Smooth muscle cell (in vitro differentiated cells): ENCODE results near the gene GAREM1. TPM values are rescaled to one million over a fixed set of nuclear protein-coding genes. Genes with fewer than 3 reads are reported as not detected.

Source experiments
- DNase-seq: peaks from one replicate; lab custom pipeline; 2025; ENCODE audit not compliant: unreplicated experiment; lab: John Stamatoyannopoulos, UW
- H2AFZ ChIP-seq: fragments of 200-600 bp; sonication (generic); 2 replicates; pipeline ENCODE4 v1.6.0; 2016; ENCODE audit warnings: antibody characterized with exemption, low read depth, mild to moderate bottlenecking
- H3F3A ChIP-seq: fragments of 200-600 bp; sonication (generic); 2 replicates; pipeline ENCODE4 v1.6.0; 2017; ENCODE audit warnings: antibody characterized with exemption, low read depth
- H3K27ac ChIP-seq: fragments of 200-600 bp; sonication (generic); 2 replicates; pipeline ENCODE4 v1.5.1; 2016; ENCODE audit warnings: low read depth, mild to moderate bottlenecking
- H3K27me3 ChIP-seq: fragments of 200-600 bp; sonication (generic); 2 replicates; pipeline ENCODE4 v1.6.1; 2016; ENCODE audit warnings: low read depth, mild to moderate bottlenecking
- H3K36me3 ChIP-seq: fragments of 200-600 bp; sonication (generic); 2 replicates; pipeline ENCODE4 v1.5.1; 2016; ENCODE audit warnings: low read depth
- H3K4me1 ChIP-seq: fragments of 200-600 bp; sonication (generic); 2 replicates; pipeline ENCODE4 v1.5.1; 2016; ENCODE audit warnings: low read depth
- H3K4me2 ChIP-seq: fragments of 200-600 bp; sonication (generic); 2 replicates; pipeline ENCODE4 v1.6.0; 2016; ENCODE audit warnings: mild to moderate bottlenecking
- H3K4me3 ChIP-seq: fragments of 200-600 bp; sonication (generic); 2 replicates; pipeline ENCODE4 v1.5.1; 2016; ENCODE audit warnings: mild to moderate bottlenecking
- H3K79me2 ChIP-seq: fragments of 200-600 bp; sonication (generic); 2 replicates; pipeline ENCODE4 v1.6.0; 2016; ENCODE audit warnings: low read depth, mild to moderate bottlenecking
- H3K9ac ChIP-seq: fragments of 200-600 bp; sonication (generic); 2 replicates; pipeline ENCODE4 v1.6.0; 2016; ENCODE audit warnings: low read depth
- H3K9me3 ChIP-seq: fragments of 200-600 bp; sonication (generic); replicated peaks from 2 replicates; pipeline ENCODE4 v1.5.1; 2016; ENCODE audit warnings: low read depth
- H4K20me1 ChIP-seq: fragments of 200-600 bp; sonication (generic); 2 replicates; pipeline ENCODE4 v1.6.0; 2016; ENCODE audit warnings: low read depth
- CTCF ChIP-seq: fragments of 200-600 bp; sonication (generic); IDR thresholded peaks from 2 replicates; pipeline ENCODE4 v1.5.1; 2017; ENCODE audit warnings: borderline replicate concordance, mild to moderate bottlenecking, antibody characterized with exemption; ENCODE audit not compliant: insufficient read depth, poor library complexity, severe bottlenecking
- WGBS: methylation state at CpG from one replicate; pipeline ENCODE4 v1.1.7; 2016; ENCODE audit warnings: low lambda C conversion rate; 5-methylcytosine and 5-hydroxymethylcytosine counted together
- polyA plus RNA-seq: library from polyadenylated mRNA; unstranded; fragments of >200 nt; fragmentation: Nextera tagmentation; extraction: Ambion mirVana; gene quantifications from 2 replicates; pipeline ENCODE4 v1.2.1, GENCODE V29; 2016
- total RNA-seq: library from RNA; depleted of rRNA; stranded (reverse); fragments of >200 nt; gene quantifications from 2 replicates; pipeline ENCODE4 v1.2.3, GENCODE V29; 2014

The GAREM1 gene
- total and polyA plus RNA-seq, 2 experiments from 2014 or later, result 0.33 to 13.4 TPM

- no peak for DNase-seq
- Histone ChIP-seq H3K79me2 (no peaks in the 10 kb centered on the region), H3K4me3 (no peak overlapping the region), H4K20me1 (no peaks in the 10 kb centered on the region), H3K4me2 (no peak overlapping the region), H3K9ac (no peak overlapping the region), H3K27me3 (no peaks in the 10 kb centered on the region), H3K9me3 (no peaks in the 10 kb centered on the region), H3K27ac (peak overlapping the region; percentile 25), H3F3A (peaks cover 8% of the 10 kb centered on the region), H3K4me1 (no peaks in the 10 kb centered on the region), H2AFZ (no peak overlapping the region), H3K36me3 (no peaks in the 10 kb centered on the region)
- TF ChIP-seq CTCF, result no peak
Observed at GRCh38 chr18:32368170-32368569, 102.5 kb downstream of the GAREM1 start.

DNA sequence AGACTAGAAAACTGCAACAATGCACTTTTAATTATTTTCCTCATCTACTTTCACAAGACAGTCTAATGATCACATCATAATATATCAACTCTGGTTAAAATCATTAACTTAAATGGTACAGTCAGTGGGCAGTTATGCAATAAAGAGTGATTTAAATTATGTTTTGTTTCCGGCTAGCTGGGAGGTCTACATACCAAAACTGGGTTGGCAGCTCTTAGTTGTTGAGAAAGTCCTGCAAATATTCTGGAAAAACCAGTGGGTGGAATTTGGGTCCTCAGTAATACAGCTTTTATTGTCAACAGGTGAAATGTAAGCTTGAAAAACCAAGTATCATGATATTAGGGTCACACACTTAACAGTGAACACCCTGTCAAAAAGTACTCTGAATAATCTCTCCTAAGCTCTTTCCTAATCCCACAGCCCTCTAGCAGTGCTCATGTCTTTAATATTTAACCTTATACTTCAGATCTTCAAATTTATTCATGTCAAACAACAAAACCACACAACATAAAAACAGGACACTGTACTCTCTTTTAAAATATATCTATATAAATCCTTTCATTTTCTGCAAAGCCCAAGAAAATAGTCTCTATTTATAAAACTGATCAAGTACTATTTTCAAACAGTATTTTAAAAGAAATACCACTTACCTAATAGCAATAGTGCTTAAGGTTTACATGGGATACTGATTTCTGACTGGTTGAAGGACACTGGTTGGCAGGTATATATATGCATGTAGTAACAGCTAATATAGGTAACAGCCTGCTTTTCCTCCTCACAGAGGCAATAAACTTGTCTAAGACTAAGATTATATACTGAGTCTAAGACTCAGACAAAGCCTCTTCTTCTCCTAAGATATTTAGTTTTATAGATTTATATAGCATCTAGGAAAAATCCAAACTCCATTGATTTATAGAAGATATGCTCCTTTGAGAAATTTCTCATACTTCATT lies 103.8 kb downstream of the GAREM1 start:
- 72% methylated on average over 1 of the region's 1 CpG for whole genome bisulfite sequencing
- Histone ChIP-seq H4K20me1 (no peaks in the 10 kb centered on the region), H3K4me2 (no peak overlapping the region), H3K9ac (no peak overlapping the region), H2AFZ (no peak overlapping the region), H3K36me3 (no peaks in the 10 kb centered on the region), H3K9me3 (no peaks in the 10 kb centered on the region), H3K27ac (no peak overlapping the region), H3K4me1 (no peaks in the 10 kb centered on the region), H3F3A (peaks cover 8% of the 10 kb centered on the region), H3K79me2 (no peaks in the 10 kb centered on the region), H3K4me3 (no peak overlapping the region), H3K27me3 (no peaks in the 10 kb centered on the region)
- no peak for TF ChIP-seq CTCF
- no peak for DNase-seq

DNA sequence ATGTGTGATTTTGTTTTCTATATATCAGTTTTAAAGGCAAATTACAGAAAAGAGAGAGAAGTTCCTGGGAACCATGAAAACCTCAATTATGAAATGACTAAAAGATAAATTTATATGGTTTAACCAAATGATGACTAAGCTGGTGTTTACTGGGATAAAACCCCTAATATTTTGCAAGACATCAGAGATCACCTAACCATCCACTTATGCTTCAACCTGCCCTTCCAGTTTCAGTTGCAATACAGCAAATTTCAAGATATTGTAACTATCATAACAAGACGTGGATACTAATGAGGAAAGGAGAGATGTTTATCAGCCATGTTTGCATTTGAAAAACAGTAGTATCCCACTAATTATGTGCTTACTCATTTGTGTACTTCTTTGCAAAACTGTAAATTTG lies 108.2 kb downstream of the GAREM1 start:
- H3K27me3 ChIP-seq, result no peaks in the 10 kb centered on the region
- H3K9ac ChIP-seq, result no peak overlapping the region
- no peaks in the 10 kb centered on the region for H3K79me2 ChIP-seq
- H3F3A ChIP-seq, result no peaks in the 10 kb centered on the region
- no peak overlapping the region for H2AFZ ChIP-seq
- no peak overlapping the region for H3K4me3 ChIP-seq
- H4K20me1 ChIP-seq, result no peaks in the 10 kb centered on the region
- H3K4me1 ChIP-seq, result no peaks in the 10 kb centered on the region
- 65% methylated on average over 1 of the region's 1 CpG for WGBS
- DNase-seq, result no peak
- no peak for TF ChIP-seq CTCF
- H3K36me3 ChIP-seq, result no peaks in the 10 kb centered on the region
- no peak overlapping the region for H3K27ac ChIP-seq
- H3K9me3 ChIP-seq, result no peaks in the 10 kb centered on the region
- H3K4me2 ChIP-seq, result no peak overlapping the region
